Stimulated activated CD8-positive, alpha-beta memory T cell treated with anti-CD3 and anti-CD28 coated beads, Interleukin-12 subunit alpha, Interleukin-12 subunit beta, amount 100 ng/mL, for 4 hours (primary cell): ENCODE measurements around the gene ZSCAN21.

ENCODE experiments used
- DNase-seq: peaks from one replicate; pipeline ENCODE4 v3.0.0-alpha.2; 2020; ENCODE audit warnings: low read depth

Gene ZSCAN21

DNA sequence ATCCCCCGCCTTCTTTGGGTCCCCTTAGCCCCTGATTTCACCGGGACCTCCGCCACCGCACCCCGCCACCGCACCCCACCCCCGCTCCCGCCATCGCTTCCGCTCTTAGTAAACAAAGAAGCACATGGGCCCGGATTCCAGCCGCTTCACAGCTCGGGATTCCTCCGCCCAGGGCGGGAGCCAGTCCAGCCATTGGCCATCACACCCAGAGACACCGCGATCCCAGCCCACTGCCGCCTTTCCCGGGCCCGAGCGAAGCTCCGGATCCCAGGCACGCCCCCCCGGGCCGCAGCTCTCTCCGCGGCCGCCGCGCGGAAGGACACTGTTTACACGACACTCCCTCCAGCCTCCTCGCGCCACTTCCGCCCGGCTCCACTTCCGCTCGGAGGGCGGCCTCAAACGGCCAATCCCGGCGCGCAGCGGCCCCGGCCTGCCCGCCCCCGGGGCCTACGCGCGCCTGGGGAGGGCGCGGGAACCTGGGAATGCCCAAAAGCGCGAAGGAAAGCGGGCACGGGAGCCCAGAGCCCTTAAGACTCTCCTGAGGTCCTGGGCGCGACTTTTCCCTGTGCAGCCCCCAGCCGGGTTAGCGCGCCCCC, 50.9 kb downstream of the ZSCAN21 start:
- peak; percentile 79 for DNase-seq

- DNase-seq = peak; percentile 94
These were observed 51.7 kb downstream of the ZSCAN21 start, which contains the start of the genes AP4M1 and MCM7 for GRCh38 chr7:100101016-100101862. Gene AP4M1, plus strand, starts transcription at chr7:100101643. Its CDS starts 72 bp downstream, at chr7:100101715. Gene MCM7, minus strand, starts transcription at chr7:100101397. Its CDS starts 103 bp downstream, at chr7:100101294.

- DNase-seq = no peak
These were observed 53.6 kb downstream of the ZSCAN21 start for GRCh38 chr7:100102950-100103840.

- DNase-seq = no peak
These were observed 56.0 kb downstream of the ZSCAN21 start for GRCh38 chr7:100105534-100105933.

DNA sequence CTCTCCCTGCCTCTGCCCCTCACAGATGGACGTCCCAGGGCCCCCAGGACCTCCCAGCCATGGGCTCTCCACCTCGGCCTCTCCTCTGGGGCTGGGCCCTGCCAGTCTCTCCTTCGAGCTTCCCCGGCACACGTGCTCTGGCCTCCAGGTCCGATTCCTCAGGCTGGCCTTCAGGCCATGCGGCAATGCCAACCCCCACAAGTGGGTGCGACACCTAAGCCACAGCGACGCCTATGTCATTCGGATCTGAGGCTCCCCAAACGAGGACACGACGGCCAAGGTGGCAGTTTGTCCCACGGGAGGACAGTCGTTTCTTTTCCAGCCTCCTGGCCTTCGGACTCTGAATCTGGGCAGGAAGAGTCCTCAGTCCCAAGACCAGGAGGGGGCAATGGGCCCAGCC, 57.1 kb downstream of the ZSCAN21 start:
- no peak for DNase-seq

GRCh38 chr7:100107125-100107737, 57.7 kb downstream of the ZSCAN21 start:
- DNase-seq = no peak

GRCh38 chr7:100107890-100108289, 58.3 kb downstream of the ZSCAN21 start:
- DNase-seq = no peak

GRCh38 chr7:100109521-100110163, 60.1 kb downstream of the ZSCAN21 start:
- DNase-seq = no peak

DNA sequence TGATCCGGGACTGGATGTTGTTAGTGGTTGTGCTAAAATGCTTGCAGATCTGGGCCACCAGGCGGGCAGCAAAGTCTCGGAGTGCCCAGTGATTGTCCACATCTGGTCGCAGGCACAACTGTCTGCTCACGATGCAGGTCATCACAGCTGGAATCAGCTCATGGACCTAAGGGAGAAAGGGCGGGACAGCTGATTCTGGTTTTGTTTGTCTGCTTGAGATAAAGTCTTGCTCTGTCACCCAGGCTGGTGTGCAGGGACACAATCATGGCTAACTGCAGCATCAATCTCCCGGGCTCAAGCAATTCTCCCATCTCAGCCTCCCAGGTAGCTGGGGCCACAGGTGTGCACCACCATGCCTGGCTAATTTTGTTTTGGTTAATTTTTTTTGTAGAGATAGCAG, 61.6 kb downstream of the ZSCAN21 start:
- no peak for DNase-seq

DNA sequence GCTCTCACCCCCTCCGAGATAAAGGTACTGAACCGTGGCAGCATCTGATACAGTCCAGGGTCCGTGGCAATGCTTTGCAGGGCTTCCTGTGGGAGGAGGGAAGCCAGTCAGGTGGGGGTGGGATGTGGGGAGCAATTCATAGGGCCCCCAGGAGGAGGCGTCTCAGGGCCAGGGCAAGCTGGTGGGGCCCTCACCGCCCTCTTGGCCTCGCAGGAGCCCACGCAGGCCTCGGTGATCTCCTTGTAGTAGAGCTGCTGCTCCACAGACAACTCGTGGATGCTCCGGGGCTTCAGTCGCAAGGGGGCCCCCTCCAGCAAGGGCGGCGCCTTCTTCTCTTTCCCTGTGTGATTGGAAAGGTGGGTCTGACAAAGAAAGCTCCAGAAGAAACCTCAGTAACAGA, 62.3 kb downstream of the ZSCAN21 start:
- no peak for DNase-seq
